Trophoblast cell (in vitro differentiated cells and primary cell): ENCODE measurements around the gene ZSCAN1.

ENCODE experiments used
- DNase-seq, 2 donors: peaks; one replicate each; pipeline ENCODE4 v3.0.0-alpha.2; 2016
- H2AFZ ChIP-seq: 2 replicates; pipeline ENCODE4 v1.6.1; 2013; ENCODE audit warnings: low read length, moderate library complexity, mild to moderate bottlenecking; ENCODE audit not compliant: insufficient read depth, poor library complexity
- H2AK5ac ChIP-seq: 2 replicates; pipeline ENCODE4 v1.6.1; 2013; ENCODE audit warnings: mild to moderate bottlenecking, low read length
- H2BK120ac ChIP-seq: 2 replicates; pipeline ENCODE4 v1.6.1; 2013; ENCODE audit warnings: low read length, mild to moderate bottlenecking, moderate library complexity; ENCODE audit not compliant: insufficient read depth, poor library complexity
- H2BK12ac ChIP-seq: 2 replicates; pipeline ENCODE4 v1.6.1; 2013; ENCODE audit warnings: mild to moderate bottlenecking, low read length, moderate library complexity
- H2BK5ac ChIP-seq: 2 replicates; pipeline ENCODE4 v1.6.1; 2013; ENCODE audit warnings: low read length, low read depth, moderate library complexity, mild to moderate bottlenecking; ENCODE audit not compliant: poor library complexity
- H3K14ac ChIP-seq: 2 replicates; pipeline ENCODE4 v1.6.1; 2013; ENCODE audit warnings: mild to moderate bottlenecking, low read length
- H3K18ac ChIP-seq: 2 replicates; pipeline ENCODE4 v1.6.1; 2013; ENCODE audit warnings: mild to moderate bottlenecking, low read length
- H3K23ac ChIP-seq: 2 replicates; pipeline ENCODE4 v1.6.1; 2013; ENCODE audit warnings: low read length
- H3K27ac ChIP-seq: 2 replicates; pipeline ENCODE4 v1.5.1; 2013; ENCODE audit warnings: low read depth, mild to moderate bottlenecking, inconsistent platforms, low read length, moderate library complexity
- H3K27me3 ChIP-seq: 2 replicates; pipeline ENCODE4 v1.6.1; 2013; ENCODE audit warnings: inconsistent platforms, mild to moderate bottlenecking, low read length, moderate library complexity; ENCODE audit not compliant: insufficient read depth
- H3K36me3 ChIP-seq, 2 experiments: 1 replicate in 1 of 2; 2 replicates in 1 of 2; pipeline ENCODE4 v1.6.1; 2013; ENCODE audit warnings: low read length in 2 of 2, mild to moderate bottlenecking in 2 of 2, moderate library complexity in 1 of 2; ENCODE audit not compliant: insufficient read depth in 2 of 2, control insufficient read depth in 1 of 2
- H3K4ac ChIP-seq: 2 replicates; pipeline ENCODE4 v1.6.1; 2013; ENCODE audit warnings: low read depth, mild to moderate bottlenecking, low read length, moderate library complexity
- H3K4me1 ChIP-seq, 2 experiments: 1 replicate in 1 of 2; 2 replicates in 1 of 2; pipeline ENCODE4 v1.6.1; 2013; ENCODE audit warnings: low read length in 2 of 2, mild to moderate bottlenecking in 2 of 2, moderate library complexity in 1 of 2; ENCODE audit not compliant: insufficient read depth in 2 of 2, control insufficient read depth in 1 of 2
- H3K4me2 ChIP-seq: 2 replicates; pipeline ENCODE4 v1.6.1; 2013; ENCODE audit warnings: inconsistent platforms, mild to moderate bottlenecking, low read length, moderate library complexity
- H3K4me3 ChIP-seq: 2 replicates; pipeline ENCODE4 v1.5.1; 2013; ENCODE audit warnings: mild to moderate bottlenecking, low read depth, low read length, inconsistent platforms
- H3K79me1 ChIP-seq: one replicate; pipeline ENCODE4 v1.6.1; 2013; ENCODE audit warnings: low read length
- H3K79me2 ChIP-seq: 2 replicates; pipeline ENCODE4 v1.6.1; 2013; ENCODE audit warnings: low read length, mild to moderate bottlenecking; ENCODE audit not compliant: control insufficient read depth, insufficient read depth, poor library complexity
- H3K9ac ChIP-seq: 2 replicates; pipeline ENCODE4 v1.6.1; 2013; ENCODE audit warnings: mild to moderate bottlenecking, low read length
- H3K9me3 ChIP-seq: 2 replicates; pipeline ENCODE4 v1.6.1; 2013; ENCODE audit warnings: low read depth, mild to moderate bottlenecking, control low read depth, inconsistent platforms, low read length; ENCODE audit not compliant: insufficient read depth
- H4K12ac ChIP-seq: 2 replicates; pipeline ENCODE4 v1.6.1; 2013; ENCODE audit warnings: low read depth, mild to moderate bottlenecking, low read length, moderate library complexity
- H4K8ac ChIP-seq: 2 replicates; pipeline ENCODE4 v1.6.1; 2013; ENCODE audit warnings: low read depth, mild to moderate bottlenecking, low read length, moderate library complexity
- H4K91ac ChIP-seq: one replicate; pipeline ENCODE4 v1.6.1; 2013; ENCODE audit warnings: low read depth, mild to moderate bottlenecking, low read length, moderate library complexity
- WGBS: extraction: QIAGEN DNeasy Blood & Tissue Kit; methylation state at CpG from one replicate; pipeline ENCODE4 v1.1.7; 2013; ENCODE audit warnings: missing lambda C conversion rate; ENCODE audit not compliant: insufficient read length, insufficient coverage; ENCODE audit errors: extremely low coverage; 5-methylcytosine and 5-hydroxymethylcytosine counted together

ZSCAN1 gene

DNA sequence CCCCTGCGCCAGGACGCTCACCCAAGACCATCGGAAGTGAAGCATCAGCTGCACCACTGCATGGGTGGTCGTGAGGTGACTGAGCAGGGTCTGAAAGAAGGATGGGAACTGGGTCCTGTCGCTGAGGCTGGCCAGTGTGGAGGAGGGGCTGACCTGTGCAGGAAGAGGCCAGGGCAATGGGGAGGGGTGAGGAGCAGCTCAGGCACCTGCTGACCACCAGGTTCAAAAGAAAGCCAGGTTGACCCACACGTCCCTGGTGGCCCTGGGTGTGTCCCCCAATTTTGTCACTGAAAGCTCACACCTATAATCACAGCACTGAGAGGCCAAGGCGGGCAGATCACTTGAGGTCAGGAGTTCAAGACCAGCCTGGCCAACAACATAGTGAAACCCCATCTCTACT is 13.7 kb upstream of the ZSCAN1 start:
- no peak overlapping the region for H3K9ac ChIP-seq
- no peak for DNase-seq
- H2AFZ ChIP-seq: no peak overlapping the region
- WGBS: no CpG with 5 or more reads among the region's 7 CpGs
- no peak overlapping the region for H4K91ac ChIP-seq
- no peak overlapping the region for H3K4me2 ChIP-seq
- H3K4me3 ChIP-seq: no peak overlapping the region
- H3K14ac ChIP-seq: no peak overlapping the region
- H2BK12ac ChIP-seq: no peak overlapping the region
- no peak overlapping the region for H3K23ac ChIP-seq
- no peaks in the 10 kb centered on the region for H3K27me3 ChIP-seq
- no peak overlapping the region for H3K4ac ChIP-seq
- no peak overlapping the region for H3K27ac ChIP-seq
- H3K79me2 ChIP-seq: no peaks in the 10 kb centered on the region
- H4K12ac ChIP-seq: no peak overlapping the region
- H2AK5ac ChIP-seq: no peak overlapping the region
- no peak overlapping the region for H3K18ac ChIP-seq
- peaks cover 21% of the 10 kb centered on the region for H3K9me3 ChIP-seq
- no peak overlapping the region for H2BK5ac ChIP-seq
- H4K8ac ChIP-seq: no peak overlapping the region
- no peaks in the 10 kb centered on the region for H3K36me3 ChIP-seq
- no peak overlapping the region for H2BK120ac ChIP-seq
- no peaks in the 10 kb centered on the region for H3K4me1 ChIP-seq
- no peaks in the 10 kb centered on the region for H3K79me1 ChIP-seq

DNA sequence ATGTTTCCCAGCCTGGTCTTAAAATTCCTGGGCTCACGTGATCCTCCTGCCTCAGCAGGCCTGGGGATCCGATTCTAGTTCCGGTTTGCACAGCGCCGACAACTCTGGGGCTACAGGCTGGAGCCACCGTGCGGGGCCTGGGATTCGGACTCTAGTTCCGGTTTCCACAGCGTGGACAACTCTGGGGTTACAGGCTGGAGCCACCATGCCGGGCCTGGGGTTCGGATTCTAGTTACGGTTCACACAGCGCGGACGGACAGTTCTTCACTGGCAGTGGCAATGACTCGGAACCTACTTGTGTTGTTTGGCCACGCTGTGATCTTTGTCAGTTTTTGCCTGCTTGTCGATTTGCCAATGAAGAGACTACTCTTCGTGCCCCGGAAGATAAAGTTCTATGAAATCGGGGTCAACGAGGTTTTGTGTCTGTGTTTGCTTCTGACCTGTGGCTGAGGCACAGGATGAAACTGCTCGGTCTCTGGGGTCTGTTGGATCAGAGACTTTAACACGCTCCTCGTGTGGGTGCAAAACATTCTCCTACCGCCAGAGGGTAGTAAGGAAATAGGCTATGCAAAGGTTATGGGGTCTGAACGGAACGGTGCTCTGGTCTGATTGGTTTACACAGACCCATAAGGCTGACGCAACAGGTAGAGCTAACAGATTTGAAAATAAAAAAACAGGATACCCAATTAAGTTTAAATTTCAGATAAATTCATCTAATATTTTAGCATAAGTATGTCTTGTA is 12.1 kb upstream of the ZSCAN1 start:
- Histone ChIP-seq H3K4me3 (no peak overlapping the region), H3K18ac (no peak overlapping the region), H3K36me3 (no peaks in the 10 kb centered on the region), H2AK5ac (no peak overlapping the region), H3K9me3 (peaks cover 27% of the 10 kb centered on the region), H3K4ac (no peak overlapping the region), H3K4me1 (no peaks in the 10 kb centered on the region), H3K4me2 (no peak overlapping the region), H2BK12ac (no peak overlapping the region), H2AFZ (no peak overlapping the region), H3K23ac (no peak overlapping the region), H3K14ac (no peak overlapping the region), H4K12ac (no peak overlapping the region), H3K79me2 (no peaks in the 10 kb centered on the region), H4K91ac (no peak overlapping the region), H4K8ac (no peak overlapping the region), H2BK120ac (no peak overlapping the region), H3K79me1 (no peaks in the 10 kb centered on the region), H3K27ac (no peak overlapping the region), H2BK5ac (no peak overlapping the region), H3K27me3 (no peaks in the 10 kb centered on the region), H3K9ac (no peak overlapping the region)
- peak in 1 of 2 donors; percentile 47 for DNase-seq
- no CpG with 5 or more reads among the region's 30 CpGs for WGBS

DNA sequence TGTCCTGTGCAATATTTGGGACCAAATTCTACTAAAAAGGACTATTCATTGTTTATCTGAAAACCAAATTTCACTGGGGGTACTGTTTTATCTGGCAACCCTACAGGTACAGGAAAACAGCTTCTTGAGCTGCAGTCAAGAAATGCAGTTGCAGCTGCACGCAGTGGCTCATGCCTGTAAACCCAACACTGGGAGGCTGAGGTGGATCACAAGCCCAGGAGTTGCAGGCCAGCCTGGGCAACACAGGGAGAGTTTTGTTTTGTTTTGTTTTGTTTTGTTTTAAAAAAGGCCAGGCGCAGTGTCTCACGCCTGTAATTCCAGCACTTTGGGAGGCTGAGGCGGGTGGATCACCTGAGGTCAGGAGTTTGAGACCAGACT is 11.6 kb upstream of the ZSCAN1 start:
- no peak overlapping the region for H3K9ac ChIP-seq
- no peak overlapping the region for H2AFZ ChIP-seq
- H3K27ac ChIP-seq: no peak overlapping the region
- no peak overlapping the region for H2BK120ac ChIP-seq
- H3K36me3 ChIP-seq: no peaks in the 10 kb centered on the region
- WGBS: no CpG with 5 or more reads among the region's 4 CpGs
- H3K4me3 ChIP-seq: no peak overlapping the region
- H3K23ac ChIP-seq: no peak overlapping the region
- H2BK12ac ChIP-seq: no peak overlapping the region
- no peak overlapping the region for H2BK5ac ChIP-seq
- no peaks in the 10 kb centered on the region for H3K4me1 ChIP-seq
- DNase-seq: no peak
- no peaks in the 10 kb centered on the region for H3K79me2 ChIP-seq
- no peak overlapping the region for H2AK5ac ChIP-seq
- peaks cover 27% of the 10 kb centered on the region for H3K9me3 ChIP-seq
- no peak overlapping the region for H3K4me2 ChIP-seq
- no peak overlapping the region for H4K12ac ChIP-seq
- H3K27me3 ChIP-seq: no peaks in the 10 kb centered on the region
- H4K8ac ChIP-seq: no peak overlapping the region
- no peak overlapping the region for H3K4ac ChIP-seq
- H3K79me1 ChIP-seq: no peaks in the 10 kb centered on the region
- no peak overlapping the region for H4K91ac ChIP-seq
- no peak overlapping the region for H3K14ac ChIP-seq
- no peak overlapping the region for H3K18ac ChIP-seq

DNA sequence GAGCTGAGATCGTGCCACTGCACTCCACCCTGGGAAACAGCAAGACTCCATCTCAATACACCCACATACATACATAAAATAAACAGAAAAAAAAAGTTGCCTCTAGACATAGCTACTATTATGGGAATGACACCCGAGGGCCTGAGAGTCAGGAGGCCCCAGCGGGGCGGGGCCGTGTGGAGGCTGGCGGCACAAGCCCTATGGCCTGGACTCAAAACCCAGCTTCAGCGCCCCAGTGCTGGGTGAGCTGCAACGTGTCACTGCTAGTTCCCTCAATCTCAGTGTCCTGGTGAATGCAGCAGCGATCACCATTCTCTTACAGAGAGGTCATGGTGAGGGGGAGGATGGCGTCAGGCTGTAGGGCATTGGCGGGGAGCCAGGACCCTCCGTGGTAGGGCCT is 9.2 kb upstream of the ZSCAN1 start:
- H3K36me3 ChIP-seq: no peaks in the 10 kb centered on the region
- no peaks in the 10 kb centered on the region for H3K79me2 ChIP-seq
- H2BK5ac ChIP-seq: no peak overlapping the region
- no peak overlapping the region for H4K91ac ChIP-seq
- H3K9me3 ChIP-seq: peaks cover 20% of the 10 kb centered on the region
- no peaks in the 10 kb centered on the region for H3K27me3 ChIP-seq
- H3K27ac ChIP-seq: no peak overlapping the region
- no peaks in the 10 kb centered on the region for H3K79me1 ChIP-seq
- no peak overlapping the region for H3K4ac ChIP-seq
- H3K14ac ChIP-seq: no peak overlapping the region
- H3K23ac ChIP-seq: no peak overlapping the region
- no peak overlapping the region for H4K12ac ChIP-seq
- H4K8ac ChIP-seq: no peak overlapping the region
- H3K18ac ChIP-seq: no peak overlapping the region
- H2BK120ac ChIP-seq: no peak overlapping the region
- no peak overlapping the region for H3K4me2 ChIP-seq
- no peak overlapping the region for H2BK12ac ChIP-seq
- H3K4me1 ChIP-seq: no peaks in the 10 kb centered on the region
- whole genome bisulfite sequencing: no CpG with 5 or more reads among the region's 12 CpGs
- H2AK5ac ChIP-seq: no peak overlapping the region
- no peak overlapping the region for H3K9ac ChIP-seq
- no peak for DNase-seq
- H3K4me3 ChIP-seq: no peak overlapping the region
- no peak overlapping the region for H2AFZ ChIP-seq
